Neutrophil (primary cell): ENCODE results near the gene FCF1.

Source experiments
- H3K27ac ChIP-seq: fragments of 200-600 bp; sonication (generic); 2 replicates; pipeline ENCODE4 v1.5.1; 2016; ENCODE audit warnings: mild to moderate bottlenecking, moderate library complexity
- H3K27me3 ChIP-seq: fragments of 200-600 bp; sonication (generic); 2 replicates; pipeline ENCODE4 v1.6.0; 2016; ENCODE audit warnings: mild to moderate bottlenecking
- H3K36me3 ChIP-seq: fragments of 200-600 bp; sonication (generic); 2 replicates; pipeline ENCODE4 v1.5.1; 2017
- H3K4me1 ChIP-seq, 2 experiments: fragments of 200-600 bp in 1 of 2; sonication (generic) in 1 of 2; 1 replicate in 1 of 2; 2 replicates in 1 of 2; pipeline versions ENCODE4 v1.5.1 to v1.6.1; 2013 to 2016; ENCODE audit warnings: low read depth in 1 of 2, low read length in 1 of 2, mild to moderate bottlenecking in 1 of 2, moderate library complexity in 1 of 2; ENCODE audit not compliant: control insufficient read depth in 1 of 2, insufficient read depth in 1 of 2
- H3K4me3 ChIP-seq, 2 experiments: fragments of 200-600 bp in 1 of 2; sonication (generic) in 1 of 2; 1 replicate in 1 of 2; 2 replicates in 1 of 2; pipeline ENCODE4 v1.5.1; 2013 to 2016; ENCODE audit warnings: low read depth in 1 of 2, low read length in 1 of 2, mild to moderate bottlenecking in 1 of 2, moderate library complexity in 1 of 2
- H3K9me3 ChIP-seq: fragments of 200-600 bp; sonication (generic); 2 replicates; pipeline ENCODE4 v1.5.1; 2016
- TF ChIP-seq, protein P1 (sequence below): fragments of 200-600 bp; sonication (generic); IDR thresholded peaks from 2 replicates; pipeline ENCODE4 v1.5.1; 2016; ENCODE audit warnings: antibody characterized with exemption

Gene FCF1

DNA sequence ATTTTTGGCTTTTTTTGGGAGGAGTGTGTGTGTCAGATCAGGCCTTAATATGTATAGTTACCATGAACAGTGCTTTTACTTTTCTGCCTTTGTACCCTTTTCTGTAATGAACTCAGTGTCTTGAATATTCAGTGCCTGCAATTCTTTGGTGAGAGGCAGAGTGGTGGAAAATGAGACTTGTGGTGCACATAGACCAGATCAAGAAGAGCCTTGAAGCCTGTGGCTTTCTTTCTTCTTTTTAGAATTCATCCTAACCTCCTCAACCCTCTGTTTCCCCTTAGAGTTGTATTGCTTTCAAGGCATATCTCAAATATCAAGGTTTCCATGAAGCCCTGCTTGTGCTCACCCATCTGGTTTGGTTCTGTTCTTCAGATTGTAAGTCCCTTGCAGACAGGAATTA, 52.8 kb downstream of the FCF1 start:
- Histone ChIP-seq H3K9me3 (no peaks in the 10 kb centered on the region), H3K36me3 (no peaks in the 10 kb centered on the region), H3K27me3 (no peaks in the 10 kb centered on the region), H3K27ac (no peak overlapping the region), H3K4me3 (no peak overlapping the region), H3K4me1 (peaks cover 40 to 45% of the 10 kb centered on the region in 2 experiments)
- TF ChIP-seq, protein P1, sequence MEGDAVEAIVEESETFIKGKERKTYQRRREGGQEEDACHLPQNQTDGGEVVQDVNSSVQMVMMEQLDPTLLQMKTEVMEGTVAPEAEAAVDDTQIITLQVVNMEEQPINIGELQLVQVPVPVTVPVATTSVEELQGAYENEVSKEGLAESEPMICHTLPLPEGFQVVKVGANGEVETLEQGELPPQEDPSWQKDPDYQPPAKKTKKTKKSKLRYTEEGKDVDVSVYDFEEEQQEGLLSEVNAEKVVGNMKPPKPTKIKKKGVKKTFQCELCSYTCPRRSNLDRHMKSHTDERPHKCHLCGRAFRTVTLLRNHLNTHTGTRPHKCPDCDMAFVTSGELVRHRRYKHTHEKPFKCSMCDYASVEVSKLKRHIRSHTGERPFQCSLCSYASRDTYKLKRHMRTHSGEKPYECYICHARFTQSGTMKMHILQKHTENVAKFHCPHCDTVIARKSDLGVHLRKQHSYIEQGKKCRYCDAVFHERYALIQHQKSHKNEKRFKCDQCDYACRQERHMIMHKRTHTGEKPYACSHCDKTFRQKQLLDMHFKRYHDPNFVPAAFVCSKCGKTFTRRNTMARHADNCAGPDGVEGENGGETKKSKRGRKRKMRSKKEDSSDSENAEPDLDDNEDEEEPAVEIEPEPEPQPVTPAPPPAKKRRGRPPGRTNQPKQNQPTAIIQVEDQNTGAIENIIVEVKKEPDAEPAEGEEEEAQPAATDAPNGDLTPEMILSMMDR: no peak

DNA sequence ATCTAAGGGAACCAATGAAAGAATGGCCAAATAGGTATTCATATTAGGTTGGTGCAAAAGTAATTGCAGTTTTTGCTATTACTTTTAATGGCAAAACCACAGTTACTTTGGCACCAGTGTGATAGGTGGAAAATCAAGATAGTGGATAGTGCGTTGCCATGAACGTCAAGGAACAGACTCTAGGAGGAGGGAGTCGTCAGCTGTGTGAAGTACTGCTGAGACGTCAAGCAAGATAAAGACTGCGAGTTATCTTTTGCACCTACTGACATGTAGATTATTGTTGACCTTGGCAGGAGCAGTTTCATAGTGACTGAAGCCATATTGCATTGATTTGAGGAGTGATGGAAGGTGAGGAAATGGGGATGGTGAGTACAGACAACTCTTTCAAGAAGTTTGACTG, 58.5 kb downstream of the FCF1 start:
- TF ChIP-seq, protein P1: no peak
- H3K4me1 ChIP-seq: peaks cover 13% of the 10 kb centered on the region in 2 experiments
- H3K36me3 ChIP-seq: no peaks in the 10 kb centered on the region
- H3K9me3 ChIP-seq: no peaks in the 10 kb centered on the region
- H3K27me3 ChIP-seq: no peaks in the 10 kb centered on the region
- H3K4me3 ChIP-seq: no peak overlapping the region
- no peak overlapping the region for H3K27ac ChIP-seq

DNA sequence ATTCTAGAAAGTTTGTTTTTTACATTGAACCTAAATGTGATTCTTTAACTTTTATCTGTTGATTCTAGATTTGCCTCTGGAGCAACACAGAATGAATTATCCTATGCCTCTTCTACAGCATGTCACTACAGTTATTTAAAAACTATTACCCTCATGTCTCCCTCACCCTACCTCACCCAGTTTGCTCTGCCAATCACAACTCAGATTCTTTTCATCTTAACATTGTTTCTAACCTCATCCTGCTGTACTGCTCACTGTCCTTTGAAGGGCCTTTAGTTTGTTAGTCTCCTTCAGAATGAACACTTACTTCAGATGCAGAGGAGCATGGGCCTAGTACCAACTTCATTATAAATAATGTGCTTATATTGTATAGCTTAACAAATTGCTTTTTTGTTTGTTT, 71.7 kb downstream of the FCF1 start:
- H3K4me3 ChIP-seq: no peak overlapping the region
- H3K4me1 ChIP-seq: peaks cover 4 to 6% of the 10 kb centered on the region in 2 experiments
- H3K36me3 ChIP-seq: peaks cover 62% of the 10 kb centered on the region
- H3K9me3 ChIP-seq: no peaks in the 10 kb centered on the region
- no peaks in the 10 kb centered on the region for H3K27me3 ChIP-seq
- H3K27ac ChIP-seq: no peak overlapping the region
- TF ChIP-seq, protein P1: no peak

DNA sequence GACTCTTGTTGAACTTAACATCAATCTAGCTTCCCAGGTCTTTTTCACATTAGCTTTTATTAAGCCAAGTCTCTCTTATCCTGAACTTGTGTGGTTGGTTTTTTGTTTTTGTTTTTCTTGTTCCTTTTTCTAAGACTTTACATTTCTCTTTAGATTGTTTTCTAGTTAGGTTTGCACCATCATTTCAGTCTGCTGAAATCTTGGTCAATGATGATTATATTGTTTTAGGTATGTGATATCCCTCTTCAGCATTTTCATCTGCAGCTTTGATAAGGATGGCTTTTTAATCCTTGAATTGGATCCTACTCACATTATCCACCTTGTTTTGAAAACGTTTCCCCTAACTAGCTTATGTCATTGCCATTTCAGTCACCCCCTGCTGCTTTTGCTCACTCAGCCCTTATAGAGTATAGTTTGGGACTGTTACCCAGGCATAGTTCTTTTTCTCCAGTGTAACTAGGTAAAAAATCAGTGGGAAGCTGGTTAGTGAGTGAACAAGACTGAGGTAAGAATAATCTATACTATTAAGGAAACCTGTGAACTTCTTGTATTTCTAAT, 72.2 kb downstream of the FCF1 start:
- H3K27me3 ChIP-seq: no peaks in the 10 kb centered on the region
- TF ChIP-seq, protein P1: no peak

DNA sequence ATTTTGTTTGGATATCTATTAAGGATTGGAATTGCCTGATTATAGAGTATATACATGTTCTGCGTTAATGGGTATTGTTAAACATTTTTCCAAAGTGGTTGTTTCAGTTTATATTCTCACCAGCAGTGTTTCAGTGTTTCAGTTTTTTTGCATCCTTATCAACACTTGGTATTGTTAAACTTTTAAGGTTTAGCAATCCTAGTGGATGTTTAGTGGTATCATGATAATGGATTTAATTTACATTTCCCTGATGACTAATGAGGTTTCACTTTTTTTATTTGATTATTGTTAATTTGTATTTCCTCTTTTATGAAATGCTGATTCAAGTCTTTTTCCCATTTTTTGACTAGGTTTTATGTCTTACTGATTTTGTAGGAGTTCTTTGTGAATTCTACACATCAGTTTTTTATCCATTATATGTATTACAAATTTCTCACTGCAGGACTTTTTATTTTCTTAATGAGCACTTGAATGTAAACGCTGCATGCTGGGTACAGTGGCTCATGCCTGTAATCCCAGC, 73.9 kb downstream of the FCF1 start:
- Histone ChIP-seq H3K36me3 (peaks cover 40% of the 10 kb centered on the region), H3K9me3 (no peaks in the 10 kb centered on the region), H3K27me3 (no peaks in the 10 kb centered on the region), H3K4me3 (no peak overlapping the region), H3K4me1 (peaks cover 4 to 6% of the 10 kb centered on the region in 2 experiments), H3K27ac (no peak overlapping the region)
- TF ChIP-seq, protein P1: no peak

More for the DNA sequence above, 72.2 kb downstream of the FCF1 start:
- peaks cover 57% of the 10 kb centered on the region for H3K36me3 ChIP-seq
- H3K27ac ChIP-seq: no peak overlapping the region
- peaks cover 4 to 6% of the 10 kb centered on the region in 2 experiments for H3K4me1 ChIP-seq
- no peaks in the 10 kb centered on the region for H3K9me3 ChIP-seq
- no peak overlapping the region for H3K4me3 ChIP-seq
